Putamen (tissue), 1 donor: Measurements from ENCODE around the gene ATF2.

Experiments
- DNase-seq: peaks from one replicate; pipeline ENCODE4 v3.0.0-alpha.2; 2016; ENCODE audit warnings: low spot score

ATF2 gene

GRCh38 chr2:175080479-175080878 is 87.5 kb downstream of the ATF2 start:
- DNase-seq: no peak

GRCh38 chr2:175076272-175076671 is 91.7 kb downstream of the ATF2 start:
- DNase-seq: no peak

DNA sequence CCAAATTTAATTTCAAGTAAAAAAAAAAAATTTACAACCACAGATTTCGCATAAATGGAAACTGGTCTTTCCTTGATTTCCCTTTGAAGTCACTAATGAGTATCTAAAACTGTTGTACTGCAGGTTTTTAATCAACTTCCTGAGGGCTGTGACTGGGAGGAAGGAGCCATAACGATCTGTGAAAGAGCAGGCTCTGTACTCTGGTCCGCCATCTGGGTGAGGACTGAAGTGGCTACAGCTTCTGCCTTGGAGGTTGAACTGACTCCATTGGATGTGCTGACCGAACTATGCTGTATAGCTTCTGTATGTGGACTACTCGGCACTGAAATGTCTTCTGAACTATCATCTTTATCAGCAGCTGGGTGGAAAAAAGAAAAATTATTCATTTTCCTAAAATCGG is 93.5 kb downstream of the ATF2 start:
- no peak for DNase-seq

DNA sequence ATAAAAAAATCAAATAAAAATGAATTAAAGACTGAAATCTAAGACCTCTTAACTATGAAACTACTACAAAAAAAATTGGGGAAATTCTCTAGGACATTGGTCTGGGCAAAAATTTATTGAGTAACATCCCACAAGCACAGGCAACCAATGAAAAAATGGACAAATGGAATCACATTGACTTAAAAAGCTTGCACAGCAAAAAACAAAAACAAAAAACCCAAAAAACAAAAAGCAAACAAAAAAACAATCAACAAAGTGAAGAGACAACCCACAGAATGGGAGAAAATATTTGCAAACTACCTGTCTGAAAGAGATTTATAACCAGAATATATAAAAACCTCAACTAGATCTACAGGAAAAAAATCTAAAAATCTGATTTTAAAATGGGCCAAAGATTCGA is 99.5 kb downstream of the ATF2 start:
- no peak for DNase-seq

DNA sequence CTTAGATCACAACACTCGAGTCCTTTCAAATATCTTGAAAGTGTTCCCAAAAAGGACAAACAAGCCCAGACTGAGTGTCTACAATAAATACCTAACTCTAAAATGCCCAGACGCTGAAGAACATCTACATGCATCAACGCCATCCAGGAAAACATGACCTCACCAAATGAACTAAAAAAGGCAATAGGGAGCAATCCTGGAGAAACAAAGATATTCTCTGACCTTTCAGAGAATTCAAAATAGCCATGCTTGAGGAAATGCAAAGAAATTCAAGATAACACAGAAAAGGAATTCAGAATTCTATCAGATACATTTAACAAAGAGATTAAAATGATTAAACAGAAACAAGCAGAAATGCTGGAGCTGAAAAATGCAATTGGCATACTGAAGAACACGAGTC is 101.6 kb downstream of the ATF2 start:
- DNase-seq: no peak

DNA sequence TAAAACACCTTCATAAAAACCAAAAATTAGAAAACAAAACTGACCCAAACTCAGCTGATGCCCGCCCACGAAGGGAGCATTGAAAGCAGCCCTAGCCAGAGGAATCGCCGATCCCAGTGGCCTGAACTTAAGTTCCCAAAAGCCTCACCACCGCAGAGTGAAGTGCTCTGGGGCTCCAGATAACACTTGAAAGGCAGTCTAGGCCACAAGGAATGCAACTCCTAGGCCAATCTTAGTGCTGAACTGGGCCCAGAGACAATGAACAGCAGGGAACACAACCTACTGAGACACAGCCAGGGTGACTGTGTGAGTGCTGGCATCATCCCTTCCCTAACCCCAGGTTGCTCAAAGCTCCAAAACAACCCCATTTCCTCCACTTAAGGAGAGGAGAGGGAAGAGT is 103.2 kb downstream of the ATF2 start:
- DNase-seq: no peak

DNA sequence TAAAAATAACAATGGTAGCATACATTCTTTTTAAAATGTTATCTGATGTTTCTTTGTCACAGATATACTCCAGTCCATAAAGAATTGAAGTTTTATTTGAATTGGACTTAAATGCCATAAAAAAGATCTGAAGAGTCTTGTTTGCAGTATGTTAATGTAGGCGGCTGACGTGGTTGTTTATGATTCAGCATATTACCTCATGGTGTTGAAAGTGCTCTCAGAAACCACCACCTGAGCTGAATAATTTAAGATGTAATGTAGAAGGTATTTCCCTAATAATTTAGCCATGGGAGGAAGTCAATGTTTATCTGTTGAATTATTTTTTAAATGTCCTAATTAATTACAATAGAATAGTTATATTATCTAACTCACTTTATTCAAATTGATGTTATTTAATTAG is 104.3 kb downstream of the ATF2 start:
- DNase-seq: no peak

DNA sequence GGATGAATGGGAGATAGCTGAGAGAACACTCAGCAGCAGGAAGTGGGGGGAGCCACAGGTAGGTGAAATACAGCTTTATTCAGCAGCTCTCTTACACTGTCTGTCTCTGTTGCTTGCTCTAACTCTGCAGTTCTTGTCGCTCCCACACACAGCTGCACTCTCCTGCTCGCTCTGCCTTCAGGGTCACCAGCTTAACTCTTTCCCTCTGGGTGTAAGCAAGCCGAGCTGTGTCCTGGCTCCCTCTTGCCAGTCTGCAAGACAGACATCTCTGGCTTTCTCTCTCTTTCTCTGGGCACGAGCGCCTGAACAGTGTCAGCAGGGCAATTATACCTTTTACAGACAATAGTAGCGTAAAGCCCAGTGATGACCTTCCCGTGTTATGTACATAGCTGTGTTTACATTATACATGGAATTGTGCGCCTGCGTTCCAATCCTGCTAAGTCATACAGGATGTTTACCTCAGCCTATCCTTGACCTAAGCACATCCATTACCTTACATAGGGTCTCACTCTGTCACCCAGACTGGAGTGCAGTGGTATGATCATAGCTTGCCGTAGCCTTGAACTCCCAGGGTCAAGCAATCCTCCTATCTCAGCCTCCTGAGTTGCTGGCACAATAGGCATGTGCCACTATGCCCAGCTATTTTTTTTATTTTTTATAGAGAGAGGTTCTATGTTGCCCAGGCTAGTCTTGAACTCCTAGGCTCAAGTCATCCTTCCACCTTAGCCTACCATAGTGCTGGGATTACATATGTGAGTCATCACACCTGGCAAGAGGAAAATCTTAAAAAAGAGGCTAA is 105.0 kb downstream of the ATF2 start:
- no peak for DNase-seq

DNA sequence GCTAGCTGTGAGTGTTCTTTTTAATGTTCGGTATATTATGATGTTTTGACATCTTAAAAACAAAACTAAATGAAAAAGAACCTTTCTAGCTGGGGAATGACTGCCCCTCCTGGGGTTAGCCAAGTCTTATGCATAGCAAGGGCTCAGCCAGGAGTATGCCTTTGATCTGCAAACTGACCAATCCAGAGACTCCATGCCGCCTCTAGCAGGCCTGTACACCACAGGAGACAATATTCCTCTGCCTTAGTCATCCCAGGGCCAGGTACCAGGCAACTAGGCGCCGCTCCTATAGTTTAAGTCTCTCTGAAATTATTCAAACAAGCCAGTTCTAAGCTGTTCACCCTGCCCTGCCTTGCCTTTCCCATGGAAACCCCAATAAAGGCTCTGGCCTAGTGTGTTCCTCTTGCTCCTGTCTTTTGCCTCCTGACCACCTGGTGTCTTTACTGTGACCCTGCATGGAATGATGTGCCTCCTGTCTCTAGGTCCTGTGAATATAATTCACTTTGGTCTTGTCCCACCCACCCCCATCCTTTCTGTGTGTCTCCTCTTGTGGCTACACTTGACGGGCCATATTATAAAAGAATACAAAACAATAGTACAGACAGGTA is 110.8 kb downstream of the ATF2 start:
- DNase-seq: no peak

DNA sequence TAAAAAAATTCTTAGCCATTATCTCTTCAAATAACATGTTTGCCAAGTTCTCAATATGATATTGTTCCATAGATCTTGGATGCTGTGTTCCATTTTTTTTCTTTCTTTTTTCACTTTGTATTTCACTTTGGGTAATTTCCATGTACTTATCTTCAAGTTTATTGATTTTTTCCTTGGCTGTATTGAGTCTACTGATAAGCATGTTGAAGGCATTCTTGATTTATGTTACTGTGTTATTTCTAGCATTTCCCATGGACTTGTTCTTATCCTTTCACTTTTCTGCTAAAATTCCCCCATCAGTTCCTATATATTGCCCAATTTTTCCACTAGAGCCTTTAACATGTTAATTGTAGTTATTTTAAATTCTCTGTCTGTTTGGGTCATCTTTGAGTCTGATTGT is 112.0 kb downstream of the ATF2 start:
- no peak for DNase-seq

DNA sequence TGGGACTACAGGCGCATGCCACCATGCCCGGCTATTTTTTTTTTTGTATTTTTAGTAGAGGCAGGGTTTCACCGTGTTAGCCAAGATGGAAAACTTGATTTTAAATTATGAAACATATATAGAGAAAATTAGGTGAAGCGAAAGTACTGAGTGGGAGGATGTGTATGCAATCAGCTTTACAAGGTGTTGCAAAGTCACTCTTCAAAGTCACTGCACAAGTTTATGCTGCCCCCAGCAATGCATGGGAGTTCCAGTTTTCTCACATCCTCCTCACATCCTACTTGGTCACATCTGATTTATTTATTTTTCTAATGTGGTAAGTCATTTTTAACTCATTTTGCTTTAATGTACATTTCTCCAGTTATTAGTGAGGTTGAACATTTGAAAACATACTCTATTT is 113.7 kb downstream of the ATF2 start:
- DNase-seq: no peak

DNA sequence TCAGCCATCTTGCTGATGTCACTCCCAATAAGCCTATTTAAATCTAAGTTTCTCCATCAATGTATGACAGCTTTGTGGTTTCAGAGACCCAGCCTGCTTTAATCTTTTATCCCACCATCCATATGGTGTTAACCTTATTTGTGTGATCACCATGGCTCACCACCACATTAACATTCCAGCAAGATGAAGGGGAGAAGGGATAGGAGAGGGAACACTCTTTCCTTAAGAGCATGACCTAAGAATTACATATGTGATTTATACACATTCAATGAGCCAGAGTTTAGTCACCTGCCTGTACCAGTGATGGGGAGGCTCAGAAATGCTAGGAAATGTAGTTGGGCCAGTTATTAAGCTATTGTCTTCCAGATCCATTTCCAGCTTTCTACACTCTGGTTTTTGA is 118.3 kb downstream of the ATF2 start:
- DNase-seq: no peak

DNA sequence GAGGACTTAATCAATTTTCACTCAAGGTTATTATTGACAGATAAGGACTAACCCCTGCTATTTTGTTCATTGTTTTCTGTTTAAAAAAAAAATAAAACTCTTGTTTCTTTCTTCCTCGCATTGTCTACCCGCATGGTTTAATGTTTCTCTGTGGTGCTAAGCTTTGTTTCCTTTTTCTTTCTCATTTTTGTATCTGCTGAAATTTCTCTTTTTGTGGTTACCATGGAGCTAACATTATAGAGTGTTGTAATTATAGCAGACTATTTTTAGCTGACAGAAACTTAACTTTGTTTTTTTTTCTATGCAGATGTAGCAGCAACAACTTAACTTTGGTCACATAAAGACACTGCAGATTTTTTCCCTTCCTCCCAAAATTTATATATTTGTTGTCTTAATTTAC is 119.7 kb downstream of the ATF2 start:
- DNase-seq: no peak

DNA sequence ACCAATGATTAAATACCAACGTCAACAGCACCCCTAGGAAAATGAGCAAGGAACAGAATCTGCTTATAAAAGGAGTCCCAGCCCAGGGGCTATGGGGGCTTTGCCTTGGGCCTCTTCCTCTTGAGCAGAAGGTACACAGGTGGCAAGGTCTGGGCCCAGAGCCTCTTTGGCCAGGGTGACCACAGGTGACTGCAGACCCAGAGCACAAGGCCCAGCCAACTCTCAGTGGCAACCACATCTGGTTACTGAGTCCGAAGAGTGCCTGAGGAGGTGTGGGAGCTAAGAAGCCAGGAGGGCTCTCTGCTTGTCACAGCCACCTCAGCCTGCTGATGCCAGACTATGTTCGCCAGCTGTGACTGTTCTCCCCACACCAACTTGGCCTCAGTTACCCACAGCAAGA is 128.5 kb downstream of the ATF2 start:
- DNase-seq: no peak

- no peak for DNase-seq
Observed at GRCh38 chr2:175039031-175039430, 129.0 kb downstream of the ATF2 start.

- DNase-seq: no peak
Observed at GRCh38 chr2:175037941-175038340, 130.1 kb downstream of the ATF2 start.

GRCh38 chr2:175036582-175037018 is 131.4 kb downstream of the ATF2 start:
- DNase-seq: no peak

GRCh38 chr2:175035806-175036205 is 132.2 kb downstream of the ATF2 start:
- DNase-seq: no peak

DNA sequence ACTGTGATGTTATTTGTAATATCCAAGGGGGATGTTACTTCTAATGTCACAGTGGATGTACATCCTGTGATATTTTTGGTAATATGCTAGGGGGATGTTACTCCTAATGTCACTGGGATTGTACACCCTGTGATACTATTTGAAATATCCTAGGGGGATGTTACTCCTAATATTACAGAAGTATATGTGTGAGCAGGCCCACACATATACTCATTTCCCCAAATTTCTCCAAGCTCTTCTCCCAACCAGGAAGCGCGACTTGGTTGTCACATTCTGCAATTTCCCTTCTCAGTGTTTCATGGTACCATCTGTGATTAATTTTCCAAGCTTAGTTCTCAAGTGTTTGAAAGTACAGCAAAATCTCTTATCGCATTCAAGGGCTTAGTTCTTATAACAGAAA is 133.3 kb downstream of the ATF2 start:
- no peak for DNase-seq

DNA sequence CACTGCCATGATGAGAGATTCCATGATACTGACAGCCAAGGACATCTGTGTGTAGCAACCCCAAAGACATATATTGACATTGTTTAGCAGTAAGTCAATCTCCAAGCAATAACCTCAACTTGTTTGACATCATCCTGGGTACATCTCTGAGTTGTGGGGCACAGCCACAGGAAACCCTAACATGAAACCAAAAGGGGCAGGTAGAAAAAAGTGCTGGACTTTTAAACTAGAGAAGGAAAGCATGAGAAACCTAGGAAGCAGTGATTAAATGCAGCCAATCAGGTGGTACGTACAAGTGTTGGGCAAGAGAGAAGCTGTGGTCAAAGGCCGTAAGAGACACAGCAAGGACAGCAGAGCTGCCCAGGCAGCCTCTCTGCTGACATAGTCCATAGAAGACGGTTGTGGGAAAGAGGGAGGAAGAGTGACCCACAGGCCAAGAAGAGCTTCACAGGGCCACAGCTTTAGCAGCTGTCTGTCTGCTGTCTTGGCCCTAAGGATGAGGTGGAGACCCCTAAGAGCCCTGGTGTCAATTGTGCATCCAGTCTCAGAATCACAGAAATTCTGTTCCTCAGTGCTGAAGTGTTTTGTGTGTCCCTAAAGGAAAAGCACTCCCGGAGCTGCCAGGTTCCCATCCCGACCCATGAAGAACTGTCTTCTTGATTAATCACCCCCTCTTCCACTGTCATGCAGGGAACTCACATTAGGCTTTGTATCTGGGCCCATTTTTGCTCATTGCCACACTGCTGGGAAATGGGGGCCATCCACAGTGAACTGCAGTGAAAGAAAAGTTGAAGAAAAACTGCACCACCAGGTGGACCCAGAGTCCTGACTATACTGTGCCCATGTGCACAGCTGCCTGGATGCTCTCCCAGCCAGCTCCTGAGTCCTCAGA is 137.4 kb downstream of the ATF2 start:
- no peak for DNase-seq

GRCh38 chr2:175027755-175028154 is 140.2 kb downstream of the ATF2 start:
- no peak for DNase-seq

DNA sequence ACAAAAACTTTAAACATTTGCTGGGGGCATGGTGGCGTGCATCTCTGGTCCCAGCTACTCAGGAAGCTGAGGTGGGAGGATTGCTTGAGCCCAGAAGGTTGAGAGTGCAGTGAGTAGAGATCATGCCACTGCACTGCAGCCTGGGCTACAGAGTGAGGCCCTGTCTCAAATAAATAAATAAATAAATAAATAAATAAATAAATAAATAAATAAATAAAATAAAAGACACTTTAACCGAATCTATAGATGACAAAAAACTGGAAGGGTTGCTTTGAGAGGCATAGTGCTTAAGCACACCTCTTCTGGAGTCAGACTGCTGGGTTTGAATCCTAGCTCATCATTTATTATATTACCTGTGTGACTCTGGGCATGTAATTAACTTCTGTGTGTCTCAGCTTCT is 141.6 kb downstream of the ATF2 start:
- DNase-seq: no peak

GRCh38 chr2:175025946-175026345 is 142.1 kb downstream of the ATF2 start:
- DNase-seq: no peak
